ENCODE data around the gene RPL38.
"Not testable (repeated sequence)": the region's sequence is repeated elsewhere in the genome, so short reads cannot be mapped to it uniquely, and the experiment has no call there.

GRCh38 chr17:74188687-74189086 is 14.8 kb upstream of the RPL38 start:
- TF ChIP-seq POLR2AphosphoS5 (IDR thresholded peaks at IDR 0.05; ENCODE audit: low read depth); REST (IDR thresholded peaks at IDR 0.05; ENCODE audit: unreplicated experiment); EZH2 (IDR thresholded peaks at IDR 0.05; ENCODE audit: low read depth, unreplicated experiment); CTCF (conservative IDR thresholded peaks at IDR 0.05; ENCODE audit: low read depth in 2 of 2); EZH2phosphoT487 (IDR thresholded peaks at IDR 0.05; ENCODE audit: unreplicated experiment); CREB1 (CRISPR knock-in tag; IDR thresholded peaks at IDR 0.05; ENCODE audit: low read depth): not testable (repeated sequence)

Data from GM23338 (cell line).